Caco-2 (cell line): ENCODE data around the gene MRPS18A. TPM values are rescaled to one million over a fixed set of nuclear protein-coding genes. Genes with fewer than 3 reads are reported as not detected.

ENCODE experiments used
- BruUV-seq: library from RNA; stranded (reverse); fragments of 400-500 nt; replicated peaks from 2 replicates; lab custom pipeline; 2021; lab: Mats Ljungman, UMichigan
- CTCF ChIA-PET: fragments of 300-600 bp; sonication (Branson Sonifier 250); formaldehyde crosslinking; loops from one replicate; lab custom pipeline; 2022; ENCODE audit warnings: antibody characterized with exemption; lab: Charles Lee
- POLR2A ChIA-PET: fragments of 300-600 bp; sonication (Branson Sonifier 250); formaldehyde crosslinking; loops from one replicate; lab custom pipeline; 2022; ENCODE audit warnings: antibody characterized with exemption; lab: Charles Lee
- DNase-seq, 2 experiments: peaks; one replicate each; pipeline versions ENCODE4 v3.0.0 to v3.0.0-alpha.2; 2020 to 2022
- H3K27me3 ChIP-seq: replicated peaks from 2 replicates; pipeline ENCODE4 v1.6.0; 2011; ENCODE audit warnings: low read length; ENCODE audit not compliant: control insufficient read depth, insufficient read depth
- H3K36me3 ChIP-seq: 2 replicates; pipeline ENCODE4 v1.5.1; 2011; ENCODE audit warnings: low read length; ENCODE audit not compliant: control insufficient read depth, insufficient read depth
- H3K4me1 ChIP-seq: fragments of 250-450 bp; sonication (Bioruptor Pico); 2 replicates; pipeline ENCODE4 v1.5.1; 2020; ENCODE audit warnings: mild to moderate bottlenecking
- H3K4me3 ChIP-seq: 2 replicates; pipeline ENCODE4 v1.5.1; 2011; ENCODE audit warnings: low read depth, mild to moderate bottlenecking, control low read depth, low read length
- H3K9me3 ChIP-seq: fragments of 250-450 bp; sonication (Bioruptor Pico); 2 replicates; pipeline ENCODE4 v1.5.1; 2020; ENCODE audit warnings: mild to moderate bottlenecking, moderate library complexity
- H3K27ac Mint-ChIP-seq: one replicate; pipeline ENCODE4 v1.8.0; 2022; ENCODE audit warnings: mixed read lengths; ENCODE audit not compliant: unreplicated experiment
- H3K27me3 Mint-ChIP-seq: one replicate; pipeline ENCODE4 v1.8.0; 2022; ENCODE audit warnings: mixed read lengths; ENCODE audit not compliant: insufficient read depth, unreplicated experiment
- H3K36me3 Mint-ChIP-seq: one replicate; pipeline ENCODE4 v1.8.0; 2022; ENCODE audit warnings: mild to moderate bottlenecking, mixed read lengths; ENCODE audit not compliant: insufficient read depth, unreplicated experiment
- H3K4me1 Mint-ChIP-seq: one replicate; pipeline ENCODE4 v1.8.0; 2022; ENCODE audit warnings: low read depth, mixed read lengths; ENCODE audit not compliant: unreplicated experiment
- H3K4me3 Mint-ChIP-seq: one replicate; pipeline ENCODE4 v1.8.0; 2022; ENCODE audit warnings: mild to moderate bottlenecking, moderate library complexity, mixed read lengths; ENCODE audit not compliant: unreplicated experiment
- H3K9me3 Mint-ChIP-seq: one replicate; pipeline ENCODE4 v1.8.0; 2022; ENCODE audit warnings: mixed read lengths; ENCODE audit not compliant: unreplicated experiment
- CTCF ChIP-seq, 2 experiments: fragments of 200-600 bp in 1 of 2; IDR thresholded peaks; 1 replicate in 1 of 2; 2 replicates in 1 of 2; pipeline versions ENCODE4 v1.5.1 to v1.8.0; 2011 to 2022; ENCODE audit warnings: antibody characterized with exemption in 1 of 2, control low read depth in 1 of 2, inconsistent platforms in 1 of 2, low read depth in 1 of 2, low read length in 1 of 2, mild to moderate bottlenecking in 1 of 2, moderate library complexity in 1 of 2; ENCODE audit not compliant: insufficient read depth in 1 of 2, severe bottlenecking in 1 of 2, unreplicated experiment in 1 of 2
- intact Hi-C: fragments of 100-400 bp; cut with micrococcal nuclease; formaldehyde crosslinking; loops from one replicate; pipeline ENCODE4 v1.10.0; 2022; ENCODE audit not compliant: unreplicated experiment
- total RNA-seq: library from RNA; stranded (reverse); gene quantifications from 2 replicates; pipeline ENCODE4 v1.2.3, GENCODE V29; 2022

Gene MRPS18A
- total RNA-seq, 1 experiment from 2014 or later: 66.7 TPM

GRCh38 chr6:43724354-43724753 is 36.8 kb upstream of the MRPS18A start:
- Histone ChIP-seq H3K4me3 (no peak overlapping the region), H3K4me1 (no peaks in the 10 kb centered on the region), H3K36me3 (no peaks in the 10 kb centered on the region), H3K27me3 (no peaks in the 10 kb centered on the region), H3K9me3 (no peaks in the 10 kb centered on the region)
- no TSS peak for BruUV-seq
- no peak for TF ChIP-seq CTCF (IDR thresholded peaks at IDR 0.05; ENCODE audit: insufficient read depth in 1 of 2, low read depth in 1 of 2, low read length in 1 of 2, severe bottlenecking in 1 of 2, unreplicated experiment in 1 of 2)
- intact Hi-C loops: loop anchor here (1.0 to 5.0 kb wide), 7 partner anchors 36 to 355 kb away; no protein-coding TSS in a partner anchor
- Mint-ChIP-seq H3K9me3 (no peaks in the 10 kb centered on the region), H3K27me3 (no peaks in the 10 kb centered on the region), H3K36me3 (no peaks in the 10 kb centered on the region), H3K27ac (no peak overlapping the region), H3K4me3 (no peak overlapping the region), H3K4me1 (no peaks in the 10 kb centered on the region)
- no peak for DNase-seq
- ChIA-PET CTCF (interaction anchor here (0.6 to 1.8 kb wide), 8 partner anchors 24 to 354 kb away, joined by 3 to 11 read pairs (median 4); partner anchors contain the start of gene VEGFA), POLR2A (no interaction called here)

- no peaks in the 10 kb centered on the region for H3K36me3 Mint-ChIP-seq
- H3K4me3 ChIP-seq: no peak overlapping the region
- BruUV-seq: no TSS peak
- no peaks in the 10 kb centered on the region for H3K9me3 Mint-ChIP-seq
- H3K27me3 Mint-ChIP-seq: no peaks in the 10 kb centered on the region
- H3K27me3 ChIP-seq: no peaks in the 10 kb centered on the region
- no peak overlapping the region for H3K4me3 Mint-ChIP-seq
- no peaks in the 10 kb centered on the region for H3K36me3 ChIP-seq
- H3K9me3 ChIP-seq: no peaks in the 10 kb centered on the region
- CTCF ChIA-PET: interaction anchor here (0.6 to 1.8 kb wide), 8 partner anchors 25 to 355 kb away, joined by 3 to 11 read pairs (median 4); partner anchors contain the start of gene VEGFA
- no peak overlapping the region for H3K27ac Mint-ChIP-seq
- H3K4me1 ChIP-seq: no peaks in the 10 kb centered on the region
- POLR2A ChIA-PET: no interaction called here
- peak; percentile 73 to 79 for TF ChIP-seq CTCF (IDR thresholded peaks at IDR 0.05; ENCODE audit: insufficient read depth in 1 of 2, low read depth in 1 of 2, low read length in 1 of 2, severe bottlenecking in 1 of 2, unreplicated experiment in 1 of 2)
- intact Hi-C loops: loop anchor here (1.0 to 5.0 kb wide), 7 partner anchors 36 to 355 kb away; no protein-coding TSS in a partner anchor
- H3K4me1 Mint-ChIP-seq: no peaks in the 10 kb centered on the region
- peak; percentile 74 to 82 for DNase-seq
These were observed 36.2 kb upstream of the MRPS18A start for GRCh38 chr6:43723737-43724295.

- POLR2A ChIA-PET: no interaction called here
- CTCF ChIA-PET: interaction anchor here (1.0 kb wide), 1 partner anchor 356 kb away, joined by 4 read pairs; no protein-coding TSS in a partner anchor
- no peak overlapping the region for H3K4me3 Mint-ChIP-seq
- no peak for DNase-seq
- Histone ChIP-seq H3K9me3 (no peaks in the 10 kb centered on the region), H3K4me1 (no peaks in the 10 kb centered on the region), H3K27me3 (no peaks in the 10 kb centered on the region), H3K36me3 (no peaks in the 10 kb centered on the region), H3K4me3 (no peak overlapping the region)
- H3K4me1 Mint-ChIP-seq: no peaks in the 10 kb centered on the region
- intact Hi-C loops: loop anchor here (5.0 kb wide), 3 partner anchors 56 to 229 kb away; no protein-coding TSS in a partner anchor
- H3K9me3 Mint-ChIP-seq: no peaks in the 10 kb centered on the region
- H3K36me3 Mint-ChIP-seq: no peaks in the 10 kb centered on the region
- no peak for TF ChIP-seq CTCF (IDR thresholded peaks at IDR 0.05; ENCODE audit: insufficient read depth in 1 of 2, low read depth in 1 of 2, low read length in 1 of 2, severe bottlenecking in 1 of 2, unreplicated experiment in 1 of 2)
- BruUV-seq: no TSS peak
- no peaks in the 10 kb centered on the region for H3K27me3 Mint-ChIP-seq
- H3K27ac Mint-ChIP-seq: no peak overlapping the region
These were observed 35.4 kb upstream of the MRPS18A start for GRCh38 chr6:43722920-43723545.
